ENCODE data around the gene MVB12B.

MVB12B gene

DNA sequence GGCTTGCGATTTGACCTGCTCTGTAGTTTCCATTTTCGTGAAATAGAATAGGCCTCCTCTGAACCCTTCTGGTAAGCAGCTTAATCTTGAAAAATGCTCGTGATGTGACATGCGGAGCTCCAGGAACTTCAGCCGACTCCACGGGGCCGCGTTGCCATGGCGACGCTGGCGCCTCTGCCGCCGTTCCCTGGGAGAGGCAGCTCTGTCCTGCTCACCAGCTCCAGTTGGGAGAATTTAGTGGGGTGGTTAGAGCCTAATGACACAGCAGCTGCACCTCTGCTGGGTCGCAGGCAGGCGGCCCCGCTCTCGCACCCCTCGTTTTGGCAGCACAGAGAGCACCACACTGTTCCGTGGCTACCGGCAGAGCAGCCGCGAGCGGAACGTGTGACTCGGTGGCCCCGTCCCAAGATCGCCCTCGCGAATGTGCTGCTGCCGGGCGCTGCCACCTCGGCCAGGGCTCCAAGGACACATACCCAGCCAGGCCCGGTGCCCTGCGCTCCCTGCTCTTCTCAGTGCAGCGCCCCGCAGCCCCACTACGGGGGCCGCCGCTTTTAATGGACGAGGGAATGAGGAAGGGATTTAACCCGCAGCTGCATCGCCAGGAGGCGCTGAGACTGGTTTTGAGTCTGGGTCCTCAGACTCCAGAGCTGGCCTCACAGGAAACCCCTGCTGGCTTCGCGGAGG lies 155.9 kb downstream of the MVB12B start:
- TF ChIP-seq SPI1 (IDR thresholded peaks at IDR 0.05; ENCODE audit: borderline replicate concordance, low read depth) (no peak), POLR2AphosphoS5 (IDR thresholded peaks at IDR 0.05; ENCODE audit: low read depth) (no peak), GABPA (IDR thresholded peaks at IDR 0.05; ENCODE audit: low read depth) (no peak)
- TF ChIP-seq, protein P1, sequence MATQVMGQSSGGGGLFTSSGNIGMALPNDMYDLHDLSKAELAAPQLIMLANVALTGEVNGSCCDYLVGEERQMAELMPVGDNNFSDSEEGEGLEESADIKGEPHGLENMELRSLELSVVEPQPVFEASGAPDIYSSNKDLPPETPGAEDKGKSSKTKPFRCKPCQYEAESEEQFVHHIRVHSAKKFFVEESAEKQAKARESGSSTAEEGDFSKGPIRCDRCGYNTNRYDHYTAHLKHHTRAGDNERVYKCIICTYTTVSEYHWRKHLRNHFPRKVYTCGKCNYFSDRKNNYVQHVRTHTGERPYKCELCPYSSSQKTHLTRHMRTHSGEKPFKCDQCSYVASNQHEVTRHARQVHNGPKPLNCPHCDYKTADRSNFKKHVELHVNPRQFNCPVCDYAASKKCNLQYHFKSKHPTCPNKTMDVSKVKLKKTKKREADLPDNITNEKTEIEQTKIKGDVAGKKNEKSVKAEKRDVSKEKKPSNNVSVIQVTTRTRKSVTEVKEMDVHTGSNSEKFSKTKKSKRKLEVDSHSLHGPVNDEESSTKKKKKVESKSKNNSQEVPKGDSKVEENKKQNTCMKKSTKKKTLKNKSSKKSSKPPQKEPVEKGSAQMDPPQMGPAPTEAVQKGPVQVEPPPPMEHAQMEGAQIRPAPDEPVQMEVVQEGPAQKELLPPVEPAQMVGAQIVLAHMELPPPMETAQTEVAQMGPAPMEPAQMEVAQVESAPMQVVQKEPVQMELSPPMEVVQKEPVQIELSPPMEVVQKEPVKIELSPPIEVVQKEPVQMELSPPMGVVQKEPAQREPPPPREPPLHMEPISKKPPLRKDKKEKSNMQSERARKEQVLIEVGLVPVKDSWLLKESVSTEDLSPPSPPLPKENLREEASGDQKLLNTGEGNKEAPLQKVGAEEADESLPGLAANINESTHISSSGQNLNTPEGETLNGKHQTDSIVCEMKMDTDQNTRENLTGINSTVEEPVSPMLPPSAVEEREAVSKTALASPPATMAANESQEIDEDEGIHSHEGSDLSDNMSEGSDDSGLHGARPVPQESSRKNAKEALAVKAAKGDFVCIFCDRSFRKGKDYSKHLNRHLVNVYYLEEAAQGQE (IDR thresholded peaks at IDR 0.05; ENCODE audit: insufficient replicate concordance, low read depth) = no peak
- TF ChIP-seq, protein P2, sequence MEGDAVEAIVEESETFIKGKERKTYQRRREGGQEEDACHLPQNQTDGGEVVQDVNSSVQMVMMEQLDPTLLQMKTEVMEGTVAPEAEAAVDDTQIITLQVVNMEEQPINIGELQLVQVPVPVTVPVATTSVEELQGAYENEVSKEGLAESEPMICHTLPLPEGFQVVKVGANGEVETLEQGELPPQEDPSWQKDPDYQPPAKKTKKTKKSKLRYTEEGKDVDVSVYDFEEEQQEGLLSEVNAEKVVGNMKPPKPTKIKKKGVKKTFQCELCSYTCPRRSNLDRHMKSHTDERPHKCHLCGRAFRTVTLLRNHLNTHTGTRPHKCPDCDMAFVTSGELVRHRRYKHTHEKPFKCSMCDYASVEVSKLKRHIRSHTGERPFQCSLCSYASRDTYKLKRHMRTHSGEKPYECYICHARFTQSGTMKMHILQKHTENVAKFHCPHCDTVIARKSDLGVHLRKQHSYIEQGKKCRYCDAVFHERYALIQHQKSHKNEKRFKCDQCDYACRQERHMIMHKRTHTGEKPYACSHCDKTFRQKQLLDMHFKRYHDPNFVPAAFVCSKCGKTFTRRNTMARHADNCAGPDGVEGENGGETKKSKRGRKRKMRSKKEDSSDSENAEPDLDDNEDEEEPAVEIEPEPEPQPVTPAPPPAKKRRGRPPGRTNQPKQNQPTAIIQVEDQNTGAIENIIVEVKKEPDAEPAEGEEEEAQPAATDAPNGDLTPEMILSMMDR (IDR thresholded peaks at IDR 0.05; ENCODE audit: insufficient read depth, low read length) = no peak
- no peak overlapping the region for H3K4me3 ChIP-seq (replicated peaks; ENCODE audit: insufficient read depth, low read length)
- H3K27me3 ChIP-seq (ENCODE audit: insufficient read depth, poor library complexity, severe bottlenecking) = no peaks in the 10 kb centered on the region
- DNase-seq (ENCODE audit: low read depth in 1 of 2, low spot score in 1 of 2) = no peak
- H3K27ac ChIP-seq (replicated peaks) = no peak overlapping the region

DNA sequence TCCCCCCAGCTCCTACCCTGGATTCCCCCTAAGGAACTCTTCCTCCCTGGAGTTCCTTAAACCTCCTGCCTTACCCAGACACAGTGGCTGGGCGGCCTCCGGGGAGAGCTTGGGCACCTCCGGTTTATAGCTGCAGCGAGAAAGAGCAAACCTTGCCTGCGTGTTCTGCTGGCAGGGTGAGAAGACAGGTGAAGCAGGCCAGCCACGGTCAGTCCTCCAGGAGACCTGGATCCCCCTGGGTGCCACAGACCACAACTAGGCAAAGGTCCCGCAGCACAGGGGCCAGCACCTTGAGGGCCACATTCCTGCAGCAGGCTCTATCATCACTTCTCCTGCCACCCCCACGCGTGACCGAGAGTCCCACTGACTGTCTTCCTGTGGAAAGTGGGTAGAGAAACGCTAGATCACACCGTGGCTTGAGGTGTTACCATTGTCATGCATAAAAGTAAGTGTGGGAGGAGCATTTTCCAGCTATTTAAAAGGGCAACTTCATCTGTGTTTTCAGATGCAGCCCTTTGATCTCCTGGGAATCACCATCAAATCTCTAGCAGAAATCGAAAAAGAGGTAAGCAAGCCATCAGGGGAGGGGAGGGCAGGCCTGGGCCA lies 156.9 kb downstream of the MVB12B start:
- Histone ChIP-seq H3K27me3 (ENCODE audit: insufficient read depth, poor library complexity, severe bottlenecking) (no peaks in the 10 kb centered on the region), H3K27ac (replicated peaks) (no peak overlapping the region), H3K4me3 (replicated peaks; ENCODE audit: insufficient read depth, low read length) (no peak overlapping the region)
- DNase-seq (ENCODE audit: low read depth in 1 of 2, low spot score in 1 of 2) = no peak
- TF ChIP-seq SPI1 (IDR thresholded peaks at IDR 0.05; ENCODE audit: borderline replicate concordance, low read depth) (no peak), GABPA (IDR thresholded peaks at IDR 0.05; ENCODE audit: low read depth) (no peak), POLR2AphosphoS5 (IDR thresholded peaks at IDR 0.05; ENCODE audit: low read depth) (no peak)
- TF ChIP-seq, protein P1 (IDR thresholded peaks at IDR 0.05; ENCODE audit: insufficient replicate concordance, low read depth) = no peak
- TF ChIP-seq, protein P2 (IDR thresholded peaks at IDR 0.05; ENCODE audit: insufficient read depth, low read length) = no peak

DNA sequence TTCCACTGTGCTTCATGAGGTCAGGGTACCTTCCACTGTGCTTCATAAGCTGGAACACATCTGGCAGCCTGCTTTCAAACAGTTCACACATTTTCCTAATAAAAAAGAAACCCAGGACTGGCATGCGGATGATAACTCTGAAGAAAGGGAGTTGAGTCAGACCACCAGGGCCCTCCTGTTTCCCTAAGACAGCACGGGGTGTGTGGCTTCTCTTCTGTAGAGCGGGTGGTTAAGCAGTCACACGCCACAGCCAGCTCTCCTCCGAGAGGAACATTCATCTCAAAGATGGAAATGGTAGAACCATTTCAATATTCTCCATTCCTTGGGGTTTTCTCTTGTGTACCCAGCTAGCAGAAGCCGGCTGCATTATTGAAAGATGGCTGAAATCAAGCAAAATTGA lies 159.0 kb downstream of the MVB12B start:
- Histone ChIP-seq H3K27ac (replicated peaks) (no peak overlapping the region), H3K27me3 (ENCODE audit: insufficient read depth, poor library complexity, severe bottlenecking) (no peaks in the 10 kb centered on the region), H3K4me3 (replicated peaks; ENCODE audit: insufficient read depth, low read length) (no peak overlapping the region)
- TF ChIP-seq, protein P2 (IDR thresholded peaks at IDR 0.05; ENCODE audit: insufficient read depth, low read length) = no peak
- no peak for TF ChIP-seq SPI1 (IDR thresholded peaks at IDR 0.05; ENCODE audit: borderline replicate concordance, low read depth)
- TF ChIP-seq POLR2AphosphoS5 (IDR thresholded peaks at IDR 0.05; ENCODE audit: low read depth) = no peak
- TF ChIP-seq, protein P1 (IDR thresholded peaks at IDR 0.05; ENCODE audit: insufficient replicate concordance, low read depth) = no peak
- no peak for TF ChIP-seq GABPA (IDR thresholded peaks at IDR 0.05; ENCODE audit: low read depth)
- DNase-seq (ENCODE audit: low read depth in 1 of 2, low spot score in 1 of 2) = no peak
